ENCODE results near the gene IFNA1.

IFNA1 gene

DNA sequence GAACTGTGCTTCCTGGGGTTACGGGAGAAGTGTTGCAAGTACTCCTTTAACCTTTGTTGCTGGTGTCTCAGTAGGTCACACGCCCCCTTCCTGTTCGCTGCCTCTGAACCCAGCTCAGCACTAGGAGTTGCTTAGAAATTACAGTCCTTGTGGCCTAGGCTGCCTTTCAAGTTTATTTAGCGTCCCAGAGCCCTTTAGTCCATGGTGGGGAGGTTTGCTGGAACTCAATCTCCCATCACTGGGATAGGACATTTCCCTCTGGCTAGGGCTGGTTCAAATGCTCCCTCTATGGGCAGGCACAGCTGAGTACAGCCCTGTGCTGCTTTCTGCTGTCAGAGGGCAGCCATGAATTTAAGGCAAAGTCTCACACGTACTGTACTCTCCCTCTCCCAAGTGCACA is 26.6 kb upstream of the IFNA1 start:
- Histone ChIP-seq H3K27me3 (ENCODE audit: insufficient read depth, poor library complexity, severe bottlenecking) (no peaks in the 10 kb centered on the region), H3K27ac (replicated peaks) (no peak overlapping the region), H3K4me3 (replicated peaks; ENCODE audit: insufficient read depth, low read length) (no peak overlapping the region)
- DNase-seq (ENCODE audit: low read depth in 1 of 2, low spot score in 1 of 2) = no peak
- no peak for TF ChIP-seq GABPA (IDR thresholded peaks at IDR 0.05; ENCODE audit: low read depth)
- TF ChIP-seq POLR2AphosphoS5 (IDR thresholded peaks at IDR 0.05; ENCODE audit: low read depth) = no peak
- TF ChIP-seq, protein P1, sequence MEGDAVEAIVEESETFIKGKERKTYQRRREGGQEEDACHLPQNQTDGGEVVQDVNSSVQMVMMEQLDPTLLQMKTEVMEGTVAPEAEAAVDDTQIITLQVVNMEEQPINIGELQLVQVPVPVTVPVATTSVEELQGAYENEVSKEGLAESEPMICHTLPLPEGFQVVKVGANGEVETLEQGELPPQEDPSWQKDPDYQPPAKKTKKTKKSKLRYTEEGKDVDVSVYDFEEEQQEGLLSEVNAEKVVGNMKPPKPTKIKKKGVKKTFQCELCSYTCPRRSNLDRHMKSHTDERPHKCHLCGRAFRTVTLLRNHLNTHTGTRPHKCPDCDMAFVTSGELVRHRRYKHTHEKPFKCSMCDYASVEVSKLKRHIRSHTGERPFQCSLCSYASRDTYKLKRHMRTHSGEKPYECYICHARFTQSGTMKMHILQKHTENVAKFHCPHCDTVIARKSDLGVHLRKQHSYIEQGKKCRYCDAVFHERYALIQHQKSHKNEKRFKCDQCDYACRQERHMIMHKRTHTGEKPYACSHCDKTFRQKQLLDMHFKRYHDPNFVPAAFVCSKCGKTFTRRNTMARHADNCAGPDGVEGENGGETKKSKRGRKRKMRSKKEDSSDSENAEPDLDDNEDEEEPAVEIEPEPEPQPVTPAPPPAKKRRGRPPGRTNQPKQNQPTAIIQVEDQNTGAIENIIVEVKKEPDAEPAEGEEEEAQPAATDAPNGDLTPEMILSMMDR (IDR thresholded peaks at IDR 0.05; ENCODE audit: insufficient read depth, low read length) = no peak
- TF ChIP-seq, protein P2, sequence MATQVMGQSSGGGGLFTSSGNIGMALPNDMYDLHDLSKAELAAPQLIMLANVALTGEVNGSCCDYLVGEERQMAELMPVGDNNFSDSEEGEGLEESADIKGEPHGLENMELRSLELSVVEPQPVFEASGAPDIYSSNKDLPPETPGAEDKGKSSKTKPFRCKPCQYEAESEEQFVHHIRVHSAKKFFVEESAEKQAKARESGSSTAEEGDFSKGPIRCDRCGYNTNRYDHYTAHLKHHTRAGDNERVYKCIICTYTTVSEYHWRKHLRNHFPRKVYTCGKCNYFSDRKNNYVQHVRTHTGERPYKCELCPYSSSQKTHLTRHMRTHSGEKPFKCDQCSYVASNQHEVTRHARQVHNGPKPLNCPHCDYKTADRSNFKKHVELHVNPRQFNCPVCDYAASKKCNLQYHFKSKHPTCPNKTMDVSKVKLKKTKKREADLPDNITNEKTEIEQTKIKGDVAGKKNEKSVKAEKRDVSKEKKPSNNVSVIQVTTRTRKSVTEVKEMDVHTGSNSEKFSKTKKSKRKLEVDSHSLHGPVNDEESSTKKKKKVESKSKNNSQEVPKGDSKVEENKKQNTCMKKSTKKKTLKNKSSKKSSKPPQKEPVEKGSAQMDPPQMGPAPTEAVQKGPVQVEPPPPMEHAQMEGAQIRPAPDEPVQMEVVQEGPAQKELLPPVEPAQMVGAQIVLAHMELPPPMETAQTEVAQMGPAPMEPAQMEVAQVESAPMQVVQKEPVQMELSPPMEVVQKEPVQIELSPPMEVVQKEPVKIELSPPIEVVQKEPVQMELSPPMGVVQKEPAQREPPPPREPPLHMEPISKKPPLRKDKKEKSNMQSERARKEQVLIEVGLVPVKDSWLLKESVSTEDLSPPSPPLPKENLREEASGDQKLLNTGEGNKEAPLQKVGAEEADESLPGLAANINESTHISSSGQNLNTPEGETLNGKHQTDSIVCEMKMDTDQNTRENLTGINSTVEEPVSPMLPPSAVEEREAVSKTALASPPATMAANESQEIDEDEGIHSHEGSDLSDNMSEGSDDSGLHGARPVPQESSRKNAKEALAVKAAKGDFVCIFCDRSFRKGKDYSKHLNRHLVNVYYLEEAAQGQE (IDR thresholded peaks at IDR 0.05; ENCODE audit: insufficient replicate concordance, low read depth) = no peak
- no peak for TF ChIP-seq SPI1 (IDR thresholded peaks at IDR 0.05; ENCODE audit: borderline replicate concordance, low read depth)

DNA sequence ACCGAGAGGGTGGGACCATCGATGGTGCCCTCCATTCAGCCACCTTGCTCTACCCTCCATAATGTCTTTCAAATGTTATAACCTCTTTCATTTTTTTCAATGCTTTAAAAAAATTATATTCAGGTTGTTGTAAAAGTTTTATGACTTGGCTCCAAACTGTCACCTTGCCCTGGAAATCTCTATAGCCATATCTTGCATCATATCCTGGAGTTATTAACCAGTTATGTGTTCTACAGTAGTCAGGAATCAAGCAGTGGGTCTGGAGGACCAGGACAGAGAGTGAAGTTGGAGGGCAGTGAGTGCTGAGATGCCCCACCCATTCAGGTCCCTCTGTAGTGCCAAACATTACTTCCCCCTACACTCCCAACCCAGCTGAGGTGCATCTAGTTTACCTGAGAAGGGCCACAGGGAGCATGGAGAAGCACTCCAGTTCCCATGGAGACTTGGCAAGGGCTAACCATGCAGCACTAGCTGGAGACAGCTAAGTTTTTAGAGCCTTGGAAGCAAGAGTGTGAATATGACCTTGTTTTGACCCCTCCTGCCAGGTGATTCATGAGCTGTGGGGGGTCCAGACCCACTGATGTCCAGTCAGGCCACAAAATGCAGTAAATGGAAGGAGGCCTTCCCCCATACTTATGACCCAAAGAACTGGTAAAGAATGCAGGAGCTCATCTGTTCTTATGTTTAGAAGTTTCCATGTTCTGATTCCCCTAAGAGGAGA is 25.9 kb upstream of the IFNA1 start:
- DNase-seq (ENCODE audit: low read depth in 1 of 2, low spot score in 1 of 2) = no peak
- Histone ChIP-seq H3K4me3 (replicated peaks; ENCODE audit: insufficient read depth, low read length) (no peak overlapping the region), H3K27ac (replicated peaks) (no peak overlapping the region), H3K27me3 (ENCODE audit: insufficient read depth, poor library complexity, severe bottlenecking) (no peaks in the 10 kb centered on the region)
- TF ChIP-seq POLR2AphosphoS5 (IDR thresholded peaks at IDR 0.05; ENCODE audit: low read depth) = no peak

DNA sequence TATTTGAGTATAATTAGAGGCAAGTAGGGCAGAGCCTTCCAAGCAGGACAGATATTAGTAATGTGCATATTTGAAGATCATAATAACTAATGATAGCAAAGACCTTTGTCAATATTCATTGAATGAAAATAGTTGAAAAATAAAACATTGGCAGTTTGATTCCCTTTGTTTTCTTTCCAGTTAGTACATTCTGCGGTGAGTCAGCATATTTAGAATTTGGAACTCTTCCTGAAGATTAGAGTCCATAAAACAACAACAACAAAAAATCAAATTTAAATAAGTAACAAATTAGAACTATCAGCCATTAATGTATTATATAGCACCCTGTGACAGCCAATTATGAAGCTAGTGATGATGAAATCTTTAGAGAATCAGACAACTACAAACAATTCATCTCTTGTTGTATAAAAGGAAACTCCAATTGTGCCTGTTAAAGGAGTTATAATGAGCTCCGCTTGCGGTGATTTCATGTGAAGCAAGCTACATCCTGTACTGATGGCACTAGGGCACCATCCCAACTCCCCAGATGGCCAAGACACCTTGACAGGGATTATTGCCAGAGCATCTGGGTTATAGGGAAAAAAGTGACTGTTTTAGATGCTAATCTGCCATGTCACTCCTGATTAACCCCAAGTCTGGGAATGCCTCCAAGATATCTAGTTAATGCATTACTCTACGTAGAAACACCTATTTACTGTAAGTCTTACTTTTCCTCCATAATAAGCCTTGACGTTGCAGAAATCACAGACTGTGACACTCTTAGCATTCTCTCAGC is 24.6 kb upstream of the IFNA1 start:
- Histone ChIP-seq H3K4me3 (replicated peaks; ENCODE audit: insufficient read depth, low read length) (no peak overlapping the region), H3K27ac (replicated peaks) (no peak overlapping the region), H3K27me3 (ENCODE audit: insufficient read depth, poor library complexity, severe bottlenecking) (no peaks in the 10 kb centered on the region)
- no peak for DNase-seq (ENCODE audit: low read depth in 1 of 2, low spot score in 1 of 2)
- TF ChIP-seq POLR2AphosphoS5 (IDR thresholded peaks at IDR 0.05; ENCODE audit: low read depth) (no peak), GABPA (IDR thresholded peaks at IDR 0.05; ENCODE audit: low read depth) (no peak), SPI1 (IDR thresholded peaks at IDR 0.05; ENCODE audit: borderline replicate concordance, low read depth) (no peak)
- TF ChIP-seq, protein P1 (IDR thresholded peaks at IDR 0.05; ENCODE audit: insufficient read depth, low read length) = no peak
- TF ChIP-seq, protein P2 (IDR thresholded peaks at IDR 0.05; ENCODE audit: insufficient replicate concordance, low read depth) = no peak

DNA sequence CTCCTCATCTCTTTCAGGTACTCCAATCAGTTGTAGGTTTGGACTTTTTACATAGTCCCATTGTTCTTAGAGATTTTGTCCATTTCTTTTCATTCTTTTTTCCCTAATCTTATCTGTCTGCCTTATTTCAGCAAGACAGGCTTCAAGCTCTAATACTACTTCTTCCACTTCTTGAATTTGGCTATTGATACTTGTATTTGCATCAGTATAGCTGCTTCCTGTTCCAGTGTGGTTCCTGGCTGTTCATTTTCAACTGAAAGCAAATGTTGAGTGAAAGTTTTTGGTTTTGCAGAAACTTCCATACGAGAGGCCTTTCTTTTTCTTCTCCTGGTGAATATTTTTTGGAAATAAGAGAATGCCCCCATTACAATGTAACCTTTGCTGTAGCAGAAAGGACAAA is 12.0 kb upstream of the IFNA1 start:
- no peaks in the 10 kb centered on the region for H3K27me3 ChIP-seq (ENCODE audit: insufficient read depth, poor library complexity, severe bottlenecking)
- DNase-seq (ENCODE audit: low read depth in 1 of 2, low spot score in 1 of 2) = no peak

More for the DNA sequence above, 12.0 kb upstream of the IFNA1 start:
- no peak overlapping the region for H3K4me3 ChIP-seq (replicated peaks; ENCODE audit: insufficient read depth, low read length)
- no peak overlapping the region for H3K27ac ChIP-seq (replicated peaks)
- TF ChIP-seq, protein P1 (IDR thresholded peaks at IDR 0.05; ENCODE audit: insufficient read depth, low read length) = no peak
- TF ChIP-seq, protein P2 (IDR thresholded peaks at IDR 0.05; ENCODE audit: insufficient replicate concordance, low read depth) = no peak
- no peak for TF ChIP-seq GABPA (IDR thresholded peaks at IDR 0.05; ENCODE audit: low read depth)
- TF ChIP-seq SPI1 (IDR thresholded peaks at IDR 0.05; ENCODE audit: borderline replicate concordance, low read depth) = no peak
- TF ChIP-seq POLR2AphosphoS5 (IDR thresholded peaks at IDR 0.05; ENCODE audit: low read depth) = no peak
